AG09319 (cell line): ENCODE results near the gene NPHS2.
"Not testable (repeated sequence)": the region's sequence is repeated elsewhere in the genome, so short reads cannot be mapped to it uniquely, and the experiment has no call there.

Experiments used
- DNase-seq: peaks from one replicate; pipeline ENCODE4 v3.0.0-alpha.2; 2010; ENCODE audit warnings: low read depth; ENCODE audit errors: extremely low read depth
- CTCF ChIP-seq: IDR thresholded peaks from 2 replicates; pipeline ENCODE4 v1.5.1; 2011; ENCODE audit warnings: low read depth, mild to moderate bottlenecking, inconsistent platforms, low read length, moderate library complexity

NPHS2 gene

GRCh38 chr1:179545321-179545720, 30.4 kb downstream of the NPHS2 start:
- no peak for TF ChIP-seq CTCF

GRCh38 chr1:179541774-179542173, 34.0 kb downstream of the NPHS2 start:
- DNase-seq = no peak
- no peak for TF ChIP-seq CTCF

More at GRCh38 chr1:179545321-179545720, 30.4 kb downstream of the NPHS2 start:
- DNase-seq = no peak

GRCh38 chr1:179530352-179530751, 45.4 kb downstream of the NPHS2 start:
- no peak for TF ChIP-seq CTCF
- DNase-seq = no peak

- DNase-seq = no peak
- TF ChIP-seq CTCF = no peak
Measured at GRCh38 chr1:179529482-179530195, 46.1 kb downstream of the NPHS2 start.

GRCh38 chr1:179518544-179518943, 57.2 kb downstream of the NPHS2 start:
- DNase-seq = not testable (repeated sequence)

GRCh38 chr1:179516976-179517705, 58.6 kb downstream of the NPHS2 start:
- TF ChIP-seq CTCF = no peak
- no peak for DNase-seq

- no peak for TF ChIP-seq CTCF
- no peak for DNase-seq
Measured at GRCh38 chr1:179510038-179510437, 65.7 kb downstream of the NPHS2 start.
